Aorta (tissue), 5 donors: ENCODE measurements around the gene PTGES2. TPM values are rescaled to one million over a fixed set of nuclear protein-coding genes. Genes with fewer than 3 reads are reported as not detected.
"Not testable (repeated sequence)": the region's sequence is repeated elsewhere in the genome, so short reads cannot be mapped to it uniquely, and the experiment has no call there.

ENCODE experiments used
- ATAC-seq: fragments of 200-7000 bp; cut with Tn5 transposase; one replicate; pipeline ENCODE4 v1.9.1; 2022; ENCODE audit warnings: moderate library complexity; ENCODE audit not compliant: low FRiP score
- DNase-seq, 2 donors: peaks; one replicate each; pipeline ENCODE4 v3.0.0-alpha.2; 2020
- H3K27ac ChIP-seq, 2 donors: one replicate each; pipeline ENCODE4 v1.5.1; 2013; ENCODE audit warnings: low read length in 2 of 2, mild to moderate bottlenecking in 2 of 2, moderate library complexity in 2 of 2, control low read depth in 1 of 2, inconsistent platforms in 1 of 2, low read depth in 1 of 2
- H3K27me3 ChIP-seq, 2 donors: one replicate each; pipeline ENCODE4 v1.6.1; 2013; ENCODE audit warnings: control low read depth in 1 of 2, low read length in 1 of 2, mild to moderate bottlenecking in 1 of 2, moderate library complexity in 1 of 2; ENCODE audit not compliant: insufficient read depth in 2 of 2, control insufficient read depth in 1 of 2
- H3K36me3 ChIP-seq, 2 donors: one replicate each; pipeline ENCODE4 v1.6.1; 2013; ENCODE audit warnings: control low read depth in 1 of 2, low read length in 1 of 2, mild to moderate bottlenecking in 1 of 2; ENCODE audit not compliant: insufficient read depth in 2 of 2, control insufficient read depth in 1 of 2
- H3K4me1 ChIP-seq, 2 donors: one replicate each; pipeline ENCODE4 v1.6.1; 2013; ENCODE audit warnings: low read length in 2 of 2, control low read depth in 1 of 2, mild to moderate bottlenecking in 1 of 2, moderate library complexity in 1 of 2; ENCODE audit not compliant: insufficient read depth in 2 of 2, control insufficient read depth in 1 of 2
- H3K4me3 ChIP-seq, 2 donors: one replicate each; pipeline ENCODE4 v1.5.1; 2013; ENCODE audit warnings: low read length in 2 of 2, control low read depth in 1 of 2, mild to moderate bottlenecking in 1 of 2
- H3K9me3 ChIP-seq: one replicate; pipeline ENCODE4 v1.6.1; 2013; ENCODE audit warnings: mild to moderate bottlenecking, low read length; ENCODE audit not compliant: control insufficient read depth
- WGBS, 2 donors: extraction: QIAGEN DNeasy Blood & Tissue Kit; methylation state at CpG; one replicate each; pipeline ENCODE4 v1.1.7; 2013; 5-methylcytosine and 5-hydroxymethylcytosine counted together
- intact Hi-C, 2 donors: fragments of 100-400 bp; cut with DNase I; formaldehyde crosslinking; loops; one replicate each; pipeline versions ENCODE4 v1.14.2 to v1.15.0; 2022
- polyA plus RNA-seq, 2 donors: library from polyadenylated mRNA; stranded (reverse); fragments of 200-250 nt; gene quantifications; one replicate each; pipeline ENCODE4 v1.2.3, GENCODE V29; 2013
- total RNA-seq, 2 donors: library from RNA; stranded (reverse); fragmentation: NEBNext Ultra II Directional; extraction: Animal tissue kit (Norgen Biotek cat#: 25700); gene quantifications; one replicate each; pipeline ENCODE4 v1.2.1, GENCODE V29; 2021
- donor health status: healthy with polysubstance abuse.
- donor health status: Bipolar disorder and iron deficiency.
- donor health status: DM: no; HTN: no; CAD: no.
- donor health status: DM: no; HTN: no; CAD: no.
- donor health status: DM: yes; HTN: yes; CAD: no.

Gene PTGES2
- total and polyA plus RNA-seq, 4 donors, result 29.9 to 56.2 (median 37.8) TPM

GRCh38 chr9:128117613-128118471, 9.7 kb downstream of the PTGES2 start:
- no peaks in the 10 kb centered on the region for H3K9me3 ChIP-seq
- H3K27ac ChIP-seq, result no peak overlapping the region
- 6 to 9% methylated on average over 27 of the region's 27 CpGs for WGBS, 2 donors
- ATAC-seq (peak; percentile 91), DNase-seq (peak; percentile 95 to 100)
- H3K36me3 ChIP-seq, result peaks cover 0 to 1% of the 10 kb centered on the region in 2 donors
- H3K4me1 ChIP-seq, result no peaks in the 10 kb centered on the region
- intact Hi-C loops, result loop anchor here (1.0 to 5.0 kb wide), 3 partner anchors 33 to 176 kb away; no protein-coding TSS in a partner anchor
- no peaks in the 10 kb centered on the region for H3K27me3 ChIP-seq
- H3K4me3 ChIP-seq, result no peak overlapping the region

- Histone ChIP-seq H3K4me3 (no peak overlapping the region), H3K36me3 (no peaks in the 10 kb centered on the region), H3K27ac (no peak overlapping the region), H3K9me3 (no peaks in the 10 kb centered on the region), H3K27me3 (no peaks in the 10 kb centered on the region), H3K4me1 (no peaks in the 10 kb centered on the region)
- WGBS, 2 donors, result 85 to 87% methylated on average over 16 of the region's 16 CpGs
- DNase-seq, result peak; percentile 30 to 73
- intact Hi-C loops, result loop anchor here (1.0 to 5.0 kb wide), 3 partner anchors 32 to 174 kb away; no protein-coding TSS in a partner anchor
- no peak for ATAC-seq
Observed at GRCh38 chr9:128116104-128117083, 11.1 kb downstream of the PTGES2 start.

GRCh38 chr9:128115187-128116103, 12.1 kb downstream of the PTGES2 start:
- intact Hi-C loops, result loop anchor here (2.0 to 5.0 kb wide), 2 partner anchors 31 to 173 kb away; no protein-coding TSS in a partner anchor
- Histone ChIP-seq H3K27ac (no peak overlapping the region), H3K27me3 (no peaks in the 10 kb centered on the region), H3K9me3 (no peaks in the 10 kb centered on the region), H3K4me3 (no peak overlapping the region), H3K4me1 (no peaks in the 10 kb centered on the region), H3K36me3 (no peaks in the 10 kb centered on the region)
- ATAC-seq, result no peak
- DNase-seq, result peak; percentile 44 to 66
- WGBS, 2 donors, result 92% methylated on average over 26 of the region's 26 CpGs

DNA sequence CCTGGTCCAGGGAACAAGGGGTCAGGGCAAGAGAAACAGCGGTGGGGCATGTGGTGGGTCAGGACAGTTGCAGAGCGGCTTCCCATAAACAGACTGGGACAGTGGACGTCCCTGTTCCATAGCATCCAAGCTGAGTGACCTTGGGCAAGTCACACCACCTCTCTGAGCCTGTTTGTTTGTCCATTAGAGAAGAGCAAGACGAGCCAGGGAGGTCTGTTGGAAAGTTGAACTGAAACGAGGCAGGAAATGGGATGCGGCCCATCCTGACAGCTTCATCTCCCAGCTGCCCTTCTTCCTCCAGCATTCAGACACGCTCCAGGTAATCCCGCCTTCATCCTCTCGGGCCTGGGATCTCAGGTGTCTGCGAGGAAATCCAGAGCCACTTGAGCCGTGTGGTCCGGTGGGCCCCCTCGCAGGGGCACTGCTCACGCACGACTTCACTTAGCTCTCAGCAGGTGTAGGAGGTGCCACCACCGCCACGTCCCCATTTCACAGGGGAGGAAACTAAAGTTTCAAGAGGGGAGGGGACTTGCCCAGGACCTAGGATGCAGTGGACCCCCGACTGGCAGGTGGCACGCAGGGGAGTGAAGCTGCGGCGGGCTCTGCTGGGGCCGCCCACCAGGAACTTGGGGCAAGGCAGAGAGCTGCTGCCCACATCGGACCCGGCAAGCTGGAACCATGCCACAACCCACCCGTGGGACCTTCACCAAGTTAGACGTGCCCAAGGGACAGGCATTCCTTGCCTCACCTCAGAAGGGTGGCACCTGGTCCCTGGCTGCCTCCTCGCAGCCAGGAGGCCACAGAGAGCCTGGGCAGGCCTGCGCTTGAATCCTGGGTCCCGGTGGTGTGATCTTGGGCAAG, 13.0 kb downstream of the PTGES2 start:
- no peak for ATAC-seq
- Histone ChIP-seq H3K4me3 (no peak overlapping the region), H3K9me3 (no peaks in the 10 kb centered on the region), H3K27ac (no peak overlapping the region), H3K4me1 (no peaks in the 10 kb centered on the region), H3K36me3 (no peaks in the 10 kb centered on the region), H3K27me3 (no peaks in the 10 kb centered on the region)
- 86 to 87% methylated on average over 26 to 29 of the region's 29 CpGs for WGBS, 2 donors
- intact Hi-C loops, result loop anchor here (5.0 kb wide), 1 partner anchor 172 kb away; no protein-coding TSS in a partner anchor
- DNase-seq, result peak; percentile 33 to 68

GRCh38 chr9:128113526-128114325, 13.8 kb downstream of the PTGES2 start:
- H3K4me3 ChIP-seq, result no peak overlapping the region
- intact Hi-C loops, result no loop called here
- H3K9me3 ChIP-seq, result no peaks in the 10 kb centered on the region
- no peaks in the 10 kb centered on the region for H3K36me3 ChIP-seq
- WGBS, 2 donors, result 92 to 95% methylated on average over 12 of the region's 12 CpGs
- H3K27me3 ChIP-seq, result no peaks in the 10 kb centered on the region
- ATAC-seq (no peak), DNase-seq (peak; percentile 41 to 72)
- no peaks in the 10 kb centered on the region for H3K4me1 ChIP-seq
- no peak overlapping the region for H3K27ac ChIP-seq

DNA sequence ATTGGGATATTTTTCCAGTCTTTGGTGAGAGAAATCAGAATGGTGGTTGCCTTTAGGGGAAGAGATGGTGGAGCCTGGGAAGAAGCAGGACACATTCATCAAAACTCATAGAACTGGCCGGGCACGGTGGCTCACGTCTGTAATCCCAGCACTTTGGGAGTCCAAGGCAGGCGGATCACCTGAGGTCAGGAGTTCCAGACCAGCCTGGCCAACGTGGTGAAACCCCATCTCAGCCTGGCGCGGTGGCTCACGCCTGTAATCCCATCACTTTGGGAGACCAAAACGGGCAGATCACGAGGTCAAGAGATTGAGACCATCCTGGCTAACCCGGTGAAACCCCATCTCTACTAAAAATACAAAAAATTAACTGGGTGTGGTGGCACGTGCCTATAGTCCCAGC, 15.8 kb downstream of the PTGES2 start:
- WGBS, 2 donors, result 81 to 82% methylated on average over 12 of the region's 12 CpGs
- not testable (repeated sequence) for H3K36me3 ChIP-seq

More for the DNA sequence above, 15.8 kb downstream of the PTGES2 start:
- H3K27ac ChIP-seq, intact Hi-C loops, H3K27me3 ChIP-seq, H3K4me3 ChIP-seq, H3K9me3 ChIP-seq, H3K4me1 ChIP-seq, ATAC-seq: not testable (repeated sequence)
- DNase-seq, result peak; percentile 10 to 40
